ENCODE measurements around the gene ZNF444. TPM values are rescaled to one million over a fixed set of nuclear protein-coding genes. Genes with fewer than 3 reads are reported as not detected.
A peak's percentile ranks its signal among the peaks of the same experiment; 100 is the strongest.

ZNF444 gene
- total RNA-seq, 1 experiment from 2014 or later: 40.0 TPM

DNA sequence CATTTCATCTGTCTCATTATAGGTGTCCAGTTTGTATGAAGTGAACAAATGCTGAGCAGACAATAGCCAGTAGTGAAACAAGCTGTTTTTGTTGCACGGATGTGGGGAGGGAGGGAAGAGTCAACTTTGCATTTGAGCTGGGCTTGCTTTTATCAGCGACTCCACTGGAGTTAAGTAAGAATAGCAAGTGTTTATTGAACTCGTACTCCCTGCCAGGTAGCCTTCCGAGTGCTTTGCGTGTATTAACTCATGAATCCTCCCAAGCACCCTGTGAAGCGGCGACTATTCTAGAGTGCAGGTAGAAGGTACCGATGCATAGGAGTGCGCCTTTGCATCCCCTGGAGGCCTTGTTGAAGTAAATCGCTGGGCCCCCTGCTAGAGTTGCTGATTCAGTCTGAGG lies 4.7 kb upstream of the ZNF444 start:
- H3K9ac ChIP-seq (ENCODE audit: low read length): no peak overlapping the region
- ChIA-PET POLR2A (ENCODE audit: unreplicated experiment) (no interaction called here), CTCF (no interaction called here)
- H3K27me3 ChIP-seq (ENCODE audit: low read length): no peaks in the 10 kb centered on the region
- no peak overlapping the region for H3K4me3 ChIP-seq (ENCODE audit: low read length)
- H3K4me2 ChIP-seq (ENCODE audit: low read length): no peak overlapping the region
- no TSS peak for BruUV-seq (replicated peaks)
- no peaks in the 10 kb centered on the region for H3K79me2 ChIP-seq (ENCODE audit: low read length)
- intact Hi-C loops (cut with micrococcal nuclease): no loop called here
- TF ChIP-seq EZH2 (IDR thresholded peaks at IDR 0.05; ENCODE audit: low read length, unreplicated experiment) (no peak), EZH2phosphoT487 (IDR thresholded peaks at IDR 0.05; ENCODE audit: borderline replicate concordance, low read length) (no peak)
- TF ChIP-seq, protein P1, sequence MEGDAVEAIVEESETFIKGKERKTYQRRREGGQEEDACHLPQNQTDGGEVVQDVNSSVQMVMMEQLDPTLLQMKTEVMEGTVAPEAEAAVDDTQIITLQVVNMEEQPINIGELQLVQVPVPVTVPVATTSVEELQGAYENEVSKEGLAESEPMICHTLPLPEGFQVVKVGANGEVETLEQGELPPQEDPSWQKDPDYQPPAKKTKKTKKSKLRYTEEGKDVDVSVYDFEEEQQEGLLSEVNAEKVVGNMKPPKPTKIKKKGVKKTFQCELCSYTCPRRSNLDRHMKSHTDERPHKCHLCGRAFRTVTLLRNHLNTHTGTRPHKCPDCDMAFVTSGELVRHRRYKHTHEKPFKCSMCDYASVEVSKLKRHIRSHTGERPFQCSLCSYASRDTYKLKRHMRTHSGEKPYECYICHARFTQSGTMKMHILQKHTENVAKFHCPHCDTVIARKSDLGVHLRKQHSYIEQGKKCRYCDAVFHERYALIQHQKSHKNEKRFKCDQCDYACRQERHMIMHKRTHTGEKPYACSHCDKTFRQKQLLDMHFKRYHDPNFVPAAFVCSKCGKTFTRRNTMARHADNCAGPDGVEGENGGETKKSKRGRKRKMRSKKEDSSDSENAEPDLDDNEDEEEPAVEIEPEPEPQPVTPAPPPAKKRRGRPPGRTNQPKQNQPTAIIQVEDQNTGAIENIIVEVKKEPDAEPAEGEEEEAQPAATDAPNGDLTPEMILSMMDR (conservative IDR thresholded peaks at IDR 0.05; ENCODE audit: low read depth, low read length): no peak
- no peak overlapping the region for H2AFZ ChIP-seq (ENCODE audit: low read length)
- DNase-seq: no peak
- no peaks in the 10 kb centered on the region for H3K36me3 ChIP-seq (ENCODE audit: low read depth, low read length)
- no peaks in the 10 kb centered on the region for H4K20me1 ChIP-seq (ENCODE audit: low read length)
- H3F3A ChIP-seq (ENCODE audit: low read length, unreplicated experiment): no peaks in the 10 kb centered on the region
- no peak for ATAC-seq
- no peak overlapping the region for H3K27ac ChIP-seq (ENCODE audit: low read length)
- H3K9me3 ChIP-seq (ENCODE audit: low read length): no peaks in the 10 kb centered on the region
- H3K4me1 ChIP-seq (ENCODE audit: insufficient read depth, low read length): peaks cover 10% of the 10 kb centered on the region
- no peaks in the 10 kb centered on the region for H3K9me2 ChIP-seq (replicated peaks; ENCODE audit: low read length)

DNA sequence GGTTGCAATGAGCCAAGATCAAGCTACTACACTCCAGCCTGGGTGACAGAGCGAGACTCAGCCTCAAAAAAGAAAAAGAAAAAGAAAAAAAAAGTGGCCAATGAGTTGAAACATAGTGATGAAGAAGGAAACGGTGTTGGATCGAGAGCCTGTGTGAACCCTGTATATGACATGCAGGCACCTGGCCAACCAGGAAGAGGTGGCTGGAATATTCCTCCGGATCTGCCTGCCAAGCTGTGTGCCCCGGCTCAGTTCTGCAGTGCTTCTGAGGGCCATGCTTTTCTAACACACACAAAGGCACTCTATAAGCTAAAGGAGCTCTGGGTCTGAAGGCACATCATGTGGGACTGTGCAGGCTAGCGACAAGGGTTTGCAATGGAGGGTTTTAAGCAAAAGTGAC lies 3.7 kb upstream of the ZNF444 start:
- H3K79me2 ChIP-seq (ENCODE audit: low read length): peaks cover 9% of the 10 kb centered on the region
- no peak overlapping the region for H3K27ac ChIP-seq (ENCODE audit: low read length)
- H2AFZ ChIP-seq (ENCODE audit: low read length): 0 out of 2 replicates have a peak overlapping the region, but pooled peaks have one; percentile 33
- POLR2A ChIA-PET (ENCODE audit: unreplicated experiment): no interaction called here
- no TSS peak for BruUV-seq (replicated peaks)
- H3K4me3 ChIP-seq (ENCODE audit: low read length): no peak overlapping the region
- TF ChIP-seq EZH2 (IDR thresholded peaks at IDR 0.05; ENCODE audit: low read length, unreplicated experiment) (no peak), EZH2phosphoT487 (IDR thresholded peaks at IDR 0.05; ENCODE audit: borderline replicate concordance, low read length) (no peak)
- TF ChIP-seq, protein P1 (conservative IDR thresholded peaks at IDR 0.05; ENCODE audit: low read depth, low read length): no peak
- no peak overlapping the region for H3K9ac ChIP-seq (ENCODE audit: low read length)
- DNase-seq: peak; percentile 10
- no peaks in the 10 kb centered on the region for H3K27me3 ChIP-seq (ENCODE audit: low read length)
- no peaks in the 10 kb centered on the region for H3F3A ChIP-seq (ENCODE audit: low read length, unreplicated experiment)
- H3K4me2 ChIP-seq (ENCODE audit: low read length): no peak overlapping the region
- intact Hi-C loops (cut with micrococcal nuclease): no loop called here
- no peaks in the 10 kb centered on the region for H3K9me3 ChIP-seq (ENCODE audit: low read length)
- no peaks in the 10 kb centered on the region for H4K20me1 ChIP-seq (ENCODE audit: low read length)
- H3K36me3 ChIP-seq (ENCODE audit: low read depth, low read length): no peaks in the 10 kb centered on the region
- CTCF ChIA-PET: no interaction called here
- H3K4me1 ChIP-seq (ENCODE audit: insufficient read depth, low read length): peaks cover 18% of the 10 kb centered on the region
- no peak for ATAC-seq
- H3K9me2 ChIP-seq (replicated peaks; ENCODE audit: low read length): no peaks in the 10 kb centered on the region

DNA sequence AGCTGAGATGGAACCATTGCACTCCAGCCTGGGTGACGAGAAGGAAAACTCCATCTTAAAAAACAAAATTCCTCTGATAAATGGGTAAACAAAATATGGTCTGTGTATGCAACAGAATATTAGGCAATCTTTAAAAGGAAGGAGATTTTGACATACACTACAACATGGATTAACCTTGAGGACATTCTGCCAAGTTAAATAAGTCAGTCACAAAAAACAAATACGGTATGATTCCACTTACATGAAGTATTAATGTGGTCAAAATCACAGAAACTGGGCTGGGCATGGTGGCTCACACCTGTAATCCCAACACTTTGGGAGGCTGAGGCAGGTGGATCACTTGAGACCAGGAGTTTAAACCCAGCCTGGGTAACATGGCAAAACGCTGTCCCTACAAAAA lies 3.0 kb upstream of the ZNF444 start:
- Histone ChIP-seq H3K4me2 (ENCODE audit: low read length) (no peak overlapping the region), H4K20me1 (ENCODE audit: low read length) (no peaks in the 10 kb centered on the region), H3K36me3 (ENCODE audit: low read depth, low read length) (no peaks in the 10 kb centered on the region), H3K9ac (ENCODE audit: low read length) (no peak overlapping the region), H3K9me3 (ENCODE audit: low read length) (no peaks in the 10 kb centered on the region), H2AFZ (ENCODE audit: low read length) (no peak overlapping the region), H3F3A (ENCODE audit: low read length, unreplicated experiment) (no peaks in the 10 kb centered on the region), H3K27me3 (ENCODE audit: low read length) (no peaks in the 10 kb centered on the region), H3K4me3 (ENCODE audit: low read length) (no peak overlapping the region), H3K4me1 (ENCODE audit: insufficient read depth, low read length) (peaks cover 24% of the 10 kb centered on the region), H3K27ac (ENCODE audit: low read length) (no peak overlapping the region), H3K79me2 (ENCODE audit: low read length) (peaks cover 15% of the 10 kb centered on the region), H3K9me2 (replicated peaks; ENCODE audit: low read length) (no peaks in the 10 kb centered on the region)
- intact Hi-C loops (cut with micrococcal nuclease): no loop called here
- ChIA-PET CTCF (no interaction called here), POLR2A (ENCODE audit: unreplicated experiment) (no interaction called here)
- TF ChIP-seq EZH2 (IDR thresholded peaks at IDR 0.05; ENCODE audit: low read length, unreplicated experiment) (no peak), EZH2phosphoT487 (IDR thresholded peaks at IDR 0.05; ENCODE audit: borderline replicate concordance, low read length) (no peak)
- TF ChIP-seq, protein P1 (conservative IDR thresholded peaks at IDR 0.05; ENCODE audit: low read depth, low read length): no peak
- DNase-seq (peak; percentile 36), ATAC-seq (no peak)
- BruUV-seq (replicated peaks): no TSS peak
